HuH-7 (cell line): ENCODE results near the gene EIPR1.

ENCODE experiments used
- DNase-seq: peaks from one replicate; pipeline ENCODE4 v3.0.0; 2011; ENCODE audit warnings: low spot score

EIPR1 gene

GRCh38 chr2:3246928-3247714 lies 130.5 kb downstream of the EIPR1 start:
- DNase-seq, result no peak

GRCh38 chr2:3246406-3246805 lies 131.2 kb downstream of the EIPR1 start:
- DNase-seq, result no peak

GRCh38 chr2:3244486-3244885 lies 133.1 kb downstream of the EIPR1 start:
- DNase-seq, result no peak

- DNase-seq, result no peak
Observed at GRCh38 chr2:3243804-3244203, 133.8 kb downstream of the EIPR1 start.

- DNase-seq, result no peak
Observed at GRCh38 chr2:3242747-3243369, 134.8 kb downstream of the EIPR1 start.

GRCh38 chr2:3241971-3242746 lies 135.5 kb downstream of the EIPR1 start:
- DNase-seq, result no peak

- no peak for DNase-seq
Observed at GRCh38 chr2:3238951-3239841, 138.4 kb downstream of the EIPR1 start.

- no peak for DNase-seq
Observed at GRCh38 chr2:3236300-3237045, 141.1 kb downstream of the EIPR1 start.

- no peak for DNase-seq
Observed at GRCh38 chr2:3233877-3234276, 143.7 kb downstream of the EIPR1 start.

GRCh38 chr2:3229221-3229620 lies 148.4 kb downstream of the EIPR1 start:
- no peak for DNase-seq

GRCh38 chr2:3224681-3225080 lies 152.9 kb downstream of the EIPR1 start:
- DNase-seq, result no peak

- no peak for DNase-seq
Observed at GRCh38 chr2:3223080-3223923, 154.3 kb downstream of the EIPR1 start.

- no peak for DNase-seq
Observed at GRCh38 chr2:3222636-3223035, 155.0 kb downstream of the EIPR1 start.

GRCh38 chr2:3219536-3219935 lies 158.1 kb downstream of the EIPR1 start:
- DNase-seq, result no peak

GRCh38 chr2:3217646-3218045 lies 160.0 kb downstream of the EIPR1 start:
- DNase-seq, result no peak

- DNase-seq, result no peak
Observed at GRCh38 chr2:3216841-3217495, 160.7 kb downstream of the EIPR1 start.

- no peak for DNase-seq
Observed at GRCh38 chr2:3214806-3215404, 162.7 kb downstream of the EIPR1 start.

- DNase-seq, result no peak
Observed at GRCh38 chr2:3214065-3214464, 163.6 kb downstream of the EIPR1 start.

- no peak for DNase-seq
Observed at GRCh38 chr2:3212984-3213383, 164.6 kb downstream of the EIPR1 start.

- no peak for DNase-seq
Observed at GRCh38 chr2:3212061-3212362, 165.6 kb downstream of the EIPR1 start.
